Activated CD4-positive, alpha-beta T cell treated with anti-CD3 and anti-CD28 coated beads for 36 hours (primary cell): ENCODE measurements around the gene COA7. TPM values are rescaled to one million over a fixed set of nuclear protein-coding genes. Genes with fewer than 3 reads are reported as not detected.
"Not testable (repeated sequence)": the region's sequence is repeated elsewhere in the genome, so short reads cannot be mapped to it uniquely, and the experiment has no call there.

Experiments
- ATAC-seq: fragments of 200-7000 bp; cut with Tn5 transposase; one replicate; pipeline ENCODE4 v1.10.0; 2021; ENCODE audit warnings: mild to moderate bottlenecking, moderate library complexity
- CTCF ChIA-PET: fragments of 350-600 bp; sonication (Branson Sonifier 250); formaldehyde crosslinking; loops from one replicate; lab custom pipeline; 2021; ENCODE audit warnings: antibody characterized with exemption; lab: Charles Lee
- POLR2A ChIA-PET: fragments of 350-600 bp; sonication (Branson Sonifier 250); formaldehyde crosslinking; loops from one replicate; lab custom pipeline; 2021; ENCODE audit warnings: antibody characterized with exemption, inconsistent platforms; lab: Charles Lee
- DNase-seq: peaks from one replicate; pipeline ENCODE4 v3.0.0-alpha.2; 2020
- H3K27ac Mint-ChIP-seq: one replicate; pipeline ENCODE4 v1.8.0; 2021; ENCODE audit warnings: mixed read lengths
- H3K27me3 Mint-ChIP-seq: one replicate; pipeline ENCODE4 v1.8.0; 2021; ENCODE audit warnings: mixed read lengths
- H3K36me3 Mint-ChIP-seq: one replicate; pipeline ENCODE4 v1.8.0; 2021; ENCODE audit warnings: low read depth, mixed read lengths
- H3K4me1 Mint-ChIP-seq: one replicate; pipeline ENCODE4 v1.8.0; 2021; ENCODE audit warnings: mixed read lengths
- H3K4me3 Mint-ChIP-seq: one replicate; pipeline ENCODE4 v1.8.0; 2021; ENCODE audit warnings: mild to moderate bottlenecking, moderate library complexity, mixed read lengths
- H3K9me3 Mint-ChIP-seq: one replicate; pipeline ENCODE4 v1.8.0; 2021; ENCODE audit warnings: low read depth, mixed read lengths
- intact Hi-C, 2 experiments: fragments of 100-400 bp; cut with DNase I in 1 of 2; cut with micrococcal nuclease in 1 of 2; formaldehyde crosslinking; loops; one replicate each; pipeline versions ENCODE4 v1.14.2 to v1.15.1; 2022 to 2024; cut with DNase I, micrococcal nuclease
- total RNA-seq, 2 experiments: library from RNA; stranded (reverse); gene quantifications; one replicate each; pipeline ENCODE4 v1.2.3, GENCODE V29; 2021

Gene COA7
- total RNA-seq, 2 experiments from 2014 or later = 11.0 to 17.2 TPM

GRCh38 chr1:52706136-52706670, 8.1 kb upstream of the COA7 start:
- CTCF ChIA-PET = no interaction called here
- ATAC-seq = no peak
- DNase-seq = no peak
- no peak overlapping the region for H3K27ac Mint-ChIP-seq
- H3K4me3 Mint-ChIP-seq = no peak overlapping the region
- peaks cover 12% of the 10 kb centered on the region for H3K4me1 Mint-ChIP-seq
- no peaks in the 10 kb centered on the region for H3K27me3 Mint-ChIP-seq
- H3K36me3 Mint-ChIP-seq = no peaks in the 10 kb centered on the region
- POLR2A ChIA-PET = interaction anchor here (0.6 kb wide), 1 partner anchor 10 kb away, joined by 4 read pairs; no protein-coding TSS in a partner anchor
- no peaks in the 10 kb centered on the region for H3K9me3 Mint-ChIP-seq
- intact Hi-C loops = loop anchor here in 1 of 2 experiments (10.0 kb wide), 2 partner anchors 119 to 489 kb away; partner anchors contain the start of gene CPT2

GRCh38 chr1:52702886-52703787, 5.0 kb upstream of the COA7 start:
- DNase-seq (peak; percentile 89), ATAC-seq (peak; percentile 94)
- CTCF ChIA-PET = interaction anchor here (0.6 to 1.3 kb wide), 5 partner anchors 35 to 1789 kb away, joined by 3 to 5 read pairs (median 3); no protein-coding TSS in a partner anchor
- Mint-ChIP-seq H3K27ac (peak overlapping the region; percentile 93), H3K27me3 (no peaks in the 10 kb centered on the region), H3K4me3 (peak overlapping the region; percentile 79), H3K36me3 (peaks cover under 1% of the 10 kb centered on the region), H3K9me3 (no peaks in the 10 kb centered on the region), H3K4me1 (peaks cover 16% of the 10 kb centered on the region)
- POLR2A ChIA-PET = interaction anchor here (0.6 to 1.5 kb wide), 4 partner anchors 10 to 299 kb away, joined by 3 to 8 read pairs (median 4); partner anchors contain the start of genes ORC1, PRPF38A, TUT4 and ZYG11A
- intact Hi-C loops = loop anchor here (1.0 to 10.0 kb wide), 10 partner anchors 23 to 648 kb away; partner anchors contain the start of genes CPT2 (in 2 of the 2), ZYG11B (in 2 of the 2), CC2D1B (in 1 of the 2) and ECHDC2 (in 1 of the 2)

- H3K4me3 Mint-ChIP-seq = no peak overlapping the region
- peaks cover 24% of the 10 kb centered on the region for H3K4me1 Mint-ChIP-seq
- H3K36me3 Mint-ChIP-seq = peaks cover 31% of the 10 kb centered on the region
- H3K9me3 Mint-ChIP-seq = no peaks in the 10 kb centered on the region
- CTCF ChIA-PET = interaction anchor here (1.3 to 3.6 kb wide), 2 partner anchors 8 to 44 kb away, joined by 3 to 19 read pairs; no protein-coding TSS in a partner anchor
- intact Hi-C loops = no loop called here
- peak overlapping the region; percentile 24 for H3K27ac Mint-ChIP-seq
- ATAC-seq = no peak
- POLR2A ChIA-PET = interaction anchor here (0.6 kb wide), 1 partner anchor 11 kb away, joined by 4 read pairs; no protein-coding TSS in a partner anchor
- DNase-seq = no peak
- H3K27me3 Mint-ChIP-seq = no peaks in the 10 kb centered on the region
These were observed 2.5 kb downstream of the COA7 start for GRCh38 chr1:52695627-52696026.

GRCh38 chr1:52693843-52694242, 4.3 kb downstream of the COA7 start:
- Mint-ChIP-seq H3K36me3 (peaks cover 34% of the 10 kb centered on the region), H3K27me3 (no peaks in the 10 kb centered on the region), H3K9me3 (no peaks in the 10 kb centered on the region), H3K4me3 (no peak overlapping the region), H3K27ac (no peak overlapping the region), H3K4me1 (peaks cover 24% of the 10 kb centered on the region)
- DNase-seq (no peak), ATAC-seq (no peak)
- intact Hi-C loops = no loop called here
- CTCF ChIA-PET = interaction anchor here (0.8 kb wide), 1 partner anchor 229 kb away, joined by 3 read pairs; no protein-coding TSS in a partner anchor
- POLR2A ChIA-PET = no interaction called here

- H3K27me3 Mint-ChIP-seq, DNase-seq, intact Hi-C loops, POLR2A ChIA-PET, H3K4me3 Mint-ChIP-seq, H3K27ac Mint-ChIP-seq, CTCF ChIA-PET, H3K9me3 Mint-ChIP-seq, ATAC-seq: not testable (repeated sequence)
- H3K4me1 Mint-ChIP-seq = peaks cover 21% of the 10 kb centered on the region
- peaks cover 36% of the 10 kb centered on the region for H3K36me3 Mint-ChIP-seq
These were observed 4.8 kb downstream of the COA7 start for GRCh38 chr1:52693351-52693750.

GRCh38 chr1:52692697-52693096, 5.5 kb downstream of the COA7 start:
- Mint-ChIP-seq H3K27ac (no peak overlapping the region), H3K36me3 (peaks cover 40% of the 10 kb centered on the region), H3K27me3 (no peaks in the 10 kb centered on the region), H3K9me3 (no peaks in the 10 kb centered on the region), H3K4me1 (peaks cover 21% of the 10 kb centered on the region), H3K4me3 (no peak overlapping the region)
- no peak for DNase-seq
- POLR2A ChIA-PET = no interaction called here
- intact Hi-C loops = no loop called here
- CTCF ChIA-PET = no interaction called here
- no peak for ATAC-seq

GRCh38 chr1:52691821-52692220, 6.3 kb downstream of the COA7 start:
- no peaks in the 10 kb centered on the region for H3K9me3 Mint-ChIP-seq
- no peak for DNase-seq
- H3K4me3 Mint-ChIP-seq = no peak overlapping the region
- peaks cover 14% of the 10 kb centered on the region for H3K4me1 Mint-ChIP-seq
- ChIA-PET CTCF (no interaction called here), POLR2A (interaction anchor here (0.6 kb wide), 1 partner anchor 41 kb away, joined by 3 read pairs; no protein-coding TSS in a partner anchor)
- H3K36me3 Mint-ChIP-seq = peaks cover 44% of the 10 kb centered on the region
- ATAC-seq = no peak
- H3K27ac Mint-ChIP-seq = peak overlapping the region; percentile 47
- intact Hi-C loops = no loop called here
- no peaks in the 10 kb centered on the region for H3K27me3 Mint-ChIP-seq

GRCh38 chr1:52686830-52687229, 11.3 kb downstream of the COA7 start:
- no peak overlapping the region for H3K4me3 Mint-ChIP-seq
- H3K27ac Mint-ChIP-seq = no peak overlapping the region
- peaks cover 41% of the 10 kb centered on the region for H3K36me3 Mint-ChIP-seq
- peaks cover 5% of the 10 kb centered on the region for H3K4me1 Mint-ChIP-seq
- no peak for DNase-seq
- no peaks in the 10 kb centered on the region for H3K27me3 Mint-ChIP-seq
- intact Hi-C loops = loop anchor here (1.0 to 10.0 kb wide), 9 partner anchors 135 to 792 kb away; partner anchors contain the start of genes ORC1 (in 2 of the 2), PRPF38A (in 2 of the 2), ZFYVE9 (in 2 of the 2) and CC2D1B (in 1 of the 2)
- ATAC-seq = no peak
- ChIA-PET CTCF (interaction anchor here (0.6 to 3.7 kb wide), 22 partner anchors 9 to 321 kb away, joined by 3 to 19 read pairs (median 4); partner anchors contain the start of genes CC2D1B, ECHDC2, ORC1 and PRPF38A), POLR2A (interaction anchor here (1.2 kb wide), 1 partner anchor 283 kb away, joined by 4 read pairs; the partner anchor contains the start of genes ORC1 and PRPF38A)
- H3K9me3 Mint-ChIP-seq = no peaks in the 10 kb centered on the region

GRCh38 chr1:52686261-52686751, 11.8 kb downstream of the COA7 start:
- DNase-seq = peak; percentile 89
- intact Hi-C loops = loop anchor here (1.0 to 10.0 kb wide), 9 partner anchors 134 to 792 kb away; partner anchors contain the start of genes ORC1 (in 2 of the 2), PRPF38A (in 2 of the 2), ZFYVE9 (in 2 of the 2) and CC2D1B (in 1 of the 2)
- Mint-ChIP-seq H3K27ac (peak overlapping the region; percentile 62), H3K36me3 (peaks cover 39% of the 10 kb centered on the region)
- not testable (repeated sequence) for H3K9me3 Mint-ChIP-seq, H3K27me3 Mint-ChIP-seq, H3K4me3 Mint-ChIP-seq, H3K4me1 Mint-ChIP-seq
- peak; percentile 97 for ATAC-seq
- ChIA-PET POLR2A (interaction anchor here (0.6 to 1.2 kb wide), 3 partner anchors 52 to 320 kb away, joined by 3 to 4 read pairs (median 3); partner anchors contain the start of genes ORC1 and PRPF38A), CTCF (interaction anchor here (0.6 to 3.7 kb wide), 32 partner anchors 9 to 657 kb away, joined by 3 to 19 read pairs (median 4); partner anchors contain the start of genes CC2D1B, ECHDC2, ORC1 and PRPF38A)

GRCh38 chr1:52684545-52684944, 13.6 kb downstream of the COA7 start:
- no peak overlapping the region for H3K4me3 Mint-ChIP-seq
- H3K4me1 Mint-ChIP-seq = peaks cover 5% of the 10 kb centered on the region
- POLR2A ChIA-PET = no interaction called here
- no peaks in the 10 kb centered on the region for H3K27me3 Mint-ChIP-seq
- ATAC-seq = no peak
- no peaks in the 10 kb centered on the region for H3K9me3 Mint-ChIP-seq
- H3K27ac Mint-ChIP-seq = peak overlapping the region; percentile 56
- CTCF ChIA-PET = interaction anchor here (0.7 to 2.0 kb wide), 4 partner anchors 151 to 307 kb away, joined by 3 to 6 read pairs (median 4); partner anchors contain the start of genes ORC1 and PRPF38A
- intact Hi-C loops = loop anchor here (10.0 kb wide), 2 partner anchors 540 to 790 kb away; partner anchors contain the start of gene ZFYVE9 (in 1 of the 2)
- H3K36me3 Mint-ChIP-seq = peaks cover 39% of the 10 kb centered on the region
- DNase-seq = no peak
